IMR-90 (cell line): ENCODE data around the gene ABO. TPM values are rescaled to one million over a fixed set of nuclear protein-coding genes. Genes with fewer than 3 reads are reported as not detected.

Experiments used
- ATAC-seq: fragments of 200-7000 bp; cut with Tn5 transposase; 2 replicates; pipeline ENCODE4 v1.9.1; 2020; ENCODE audit warnings: low read depth, mild to moderate bottlenecking, moderate library complexity
- BruUV-seq: library from RNA; stranded (reverse); fragments of 400-500 nt; replicated peaks from 2 replicates; lab custom pipeline; 2021; lab: Mats Ljungman, UMichigan
- CTCF ChIA-PET: fragments of 300-600 bp; formaldehyde crosslinking; extraction: SDS; loops from one replicate; lab custom pipeline; 2021; ENCODE audit warnings: antibody characterized with exemption; lab: Yijun Ruan, JAX
- POLR2A ChIA-PET: fragments of 300-600 bp; sonication (Branson Sonifier 250); formaldehyde crosslinking; loops from one replicate; lab custom pipeline; 2022; ENCODE audit warnings: antibody characterized with exemption; ENCODE audit not compliant: unreplicated experiment; lab: Charles Lee
- DNase-seq: peaks from one replicate; pipeline ENCODE4 v3.0.0; 2013
- H2AFZ ChIP-seq: replicated peaks from 2 replicates; pipeline ENCODE3; 2013; ENCODE audit warnings: low read length, mild to moderate bottlenecking; ENCODE audit not compliant: poor library complexity
- H2AK5ac ChIP-seq: 2 replicates; pipeline ENCODE4 v1.6.1; 2013; ENCODE audit warnings: low read depth, low read length, inconsistent platforms
- H2AK9ac ChIP-seq: replicated peaks from 2 replicates; pipeline ENCODE3; 2013; ENCODE audit warnings: mild to moderate bottlenecking, low read depth, low read length, moderate library complexity; ENCODE audit not compliant: poor library complexity
- H2BK120ac ChIP-seq: 2 replicates; pipeline ENCODE4 v1.6.1; 2013; ENCODE audit warnings: low read depth, low read length, inconsistent platforms
- H2BK15ac ChIP-seq: 3 replicates; pipeline ENCODE4 v1.6.1; 2013; ENCODE audit warnings: low read depth, low read length, inconsistent platforms
- H2BK20ac ChIP-seq: 2 replicates; pipeline ENCODE4 v1.6.1; 2013; ENCODE audit warnings: low read depth, mild to moderate bottlenecking, inconsistent platforms, low read length, moderate library complexity
- H2BK5ac ChIP-seq: 2 replicates; pipeline ENCODE4 v1.6.1; 2013; ENCODE audit warnings: mild to moderate bottlenecking, low read depth, low read length, inconsistent platforms; ENCODE audit not compliant: poor library complexity, severe bottlenecking
- H3K14ac ChIP-seq: replicated peaks from 2 replicates; pipeline ENCODE4 v1.6.1; 2013; ENCODE audit warnings: low read depth, low read length, inconsistent platforms
- H3K18ac ChIP-seq: 2 replicates; pipeline ENCODE4 v1.6.1; 2013; ENCODE audit warnings: low read depth, low read length, control low read depth
- H3K23ac ChIP-seq: 2 replicates; pipeline ENCODE4 v1.6.1; 2013; ENCODE audit warnings: low read depth, low read length, inconsistent platforms
- H3K27ac ChIP-seq: 2 replicates; pipeline ENCODE4 v1.5.1; 2013; ENCODE audit warnings: mild to moderate bottlenecking, control low read depth, low read length; ENCODE audit not compliant: insufficient read depth
- H3K27me3 ChIP-seq: 2 replicates; pipeline ENCODE4 v1.6.1; 2013; ENCODE audit warnings: low read length; ENCODE audit not compliant: control insufficient read depth, insufficient read depth
- H3K36me3 ChIP-seq: 2 replicates; pipeline ENCODE4 v1.6.1; 2013; ENCODE audit warnings: low read length, mixed read lengths; ENCODE audit not compliant: control insufficient read depth, insufficient read depth
- H3K4ac ChIP-seq: 2 replicates; pipeline ENCODE4 v1.6.1; 2013; ENCODE audit warnings: low read depth, low read length, inconsistent platforms
- H3K4me1 ChIP-seq: 2 replicates; pipeline ENCODE4 v1.6.1; 2013; ENCODE audit warnings: low read length, mixed read lengths; ENCODE audit not compliant: control insufficient read depth, insufficient read depth
- H3K4me2 ChIP-seq: 2 replicates; pipeline ENCODE4 v1.6.1; 2013; ENCODE audit warnings: low read depth, mild to moderate bottlenecking, control low read depth, low read length, moderate library complexity
- H3K4me3 ChIP-seq: 2 replicates; pipeline ENCODE4 v1.5.1; 2013; ENCODE audit warnings: low read depth, mild to moderate bottlenecking, control low read depth, low read length, moderate library complexity; ENCODE audit not compliant: insufficient read depth
- H3K56ac ChIP-seq: 2 replicates; pipeline ENCODE4 v1.6.1; 2013; ENCODE audit warnings: low read length, inconsistent platforms; ENCODE audit not compliant: insufficient read depth; ENCODE audit errors: extremely low read depth
- H3K79me1 ChIP-seq, 2 experiments: 2 replicates each; pipeline ENCODE4 v1.6.1; 2013; ENCODE audit warnings: low read length in 2 of 2, inconsistent platforms in 1 of 2, low read depth in 1 of 2
- H3K9ac ChIP-seq: 2 replicates; pipeline ENCODE4 v1.6.1; 2013; ENCODE audit warnings: low read depth, low read length, control low read depth
- H3K9me1 ChIP-seq: 2 replicates; pipeline ENCODE4 v1.6.1; 2013; ENCODE audit warnings: low read length, inconsistent platforms; ENCODE audit not compliant: insufficient read depth
- H3K9me3 ChIP-seq: 2 replicates; pipeline ENCODE4 v1.6.1; 2013; ENCODE audit warnings: low read length; ENCODE audit not compliant: control insufficient read depth, insufficient read depth
- H4K20me1 ChIP-seq: 2 replicates; pipeline ENCODE4 v1.6.1; 2013; ENCODE audit warnings: low read length, inconsistent platforms; ENCODE audit not compliant: insufficient read depth
- H4K5ac ChIP-seq: 2 replicates; pipeline ENCODE4 v1.6.1; 2013; ENCODE audit warnings: mild to moderate bottlenecking, low read depth, low read length, control low read depth
- H4K8ac ChIP-seq, 2 experiments: 2 replicates each; pipeline ENCODE4 v1.6.1; 2013; ENCODE audit warnings: low read depth in 2 of 2, low read length in 2 of 2, control low read depth in 1 of 2, inconsistent platforms in 1 of 2
- H4K91ac ChIP-seq: 2 replicates; pipeline ENCODE4 v1.6.1; 2013; ENCODE audit warnings: low read depth, low read length, inconsistent platforms; ENCODE audit not compliant: insufficient read depth
- BHLHE40 ChIP-seq: fragments of 150-350 bp; IDR thresholded peaks from 2 replicates; pipeline ENCODE4 v1.6.1; 2016; ENCODE audit warnings: mild to moderate bottlenecking, low read depth, low read length
- CEBPB ChIP-seq: IDR thresholded peaks from 2 replicates; pipeline ENCODE4 v1.6.1; 2012; ENCODE audit warnings: low read depth, low read length, improper control_type of control experiment
- CHD1 ChIP-seq: IDR thresholded peaks from 2 replicates; pipeline ENCODE4 v1.6.1; 2012; ENCODE audit warnings: low read depth, low read length, improper control_type of control experiment
- CTCF ChIP-seq: conservative IDR thresholded peaks from 2 replicates; pipeline ENCODE4 v1.5.1; 2012; ENCODE audit warnings: mild to moderate bottlenecking, low read depth, low read length, improper control_type of control experiment
- ELK1 ChIP-seq: fragments of 150-350 bp; IDR thresholded peaks from 2 replicates; pipeline ENCODE4 v1.6.1; 2016; ENCODE audit warnings: low read depth, mild to moderate bottlenecking, low read length, moderate library complexity, borderline replicate concordance
- FOS ChIP-seq: fragments of 150-350 bp; IDR thresholded peaks from 2 replicates; pipeline ENCODE4 v1.6.1; 2016; ENCODE audit warnings: low read depth, low read length
- MAFK ChIP-seq: IDR thresholded peaks from 2 replicates; pipeline ENCODE4 v1.6.1; 2012; ENCODE audit warnings: low read depth, low read length, improper control_type of control experiment
- MAZ ChIP-seq: IDR thresholded peaks from 2 replicates; pipeline ENCODE4 v1.6.1; 2012; ENCODE audit warnings: low read depth, mild to moderate bottlenecking, low read length, improper control_type of control experiment, moderate library complexity, borderline replicate concordance
- MXI1 ChIP-seq: IDR thresholded peaks from 2 replicates; pipeline ENCODE4 v1.6.1; 2012; ENCODE audit warnings: low read depth, mild to moderate bottlenecking, low read length, moderate library complexity, borderline replicate concordance
- NFE2L2 ChIP-seq: fragments of 150-350 bp; IDR thresholded peaks from 2 replicates; pipeline ENCODE4 v1.6.1; 2016; ENCODE audit warnings: low read depth, mild to moderate bottlenecking, low read length
- POLR2A ChIP-seq: IDR thresholded peaks from 2 replicates; pipeline ENCODE4 v1.6.1; 2012; ENCODE audit warnings: mild to moderate bottlenecking, low read depth, low read length
- RAD21 ChIP-seq: IDR thresholded peaks from 2 replicates; pipeline ENCODE4 v1.6.1; 2012; ENCODE audit warnings: low read length, improper control_type of control experiment
- RCOR1 ChIP-seq: IDR thresholded peaks from 2 replicates; pipeline ENCODE4 v1.6.1; 2012; ENCODE audit warnings: mild to moderate bottlenecking, low read length, improper control_type of control experiment; ENCODE audit not compliant: insufficient replicate concordance
- RFX5 ChIP-seq: IDR thresholded peaks from 2 replicates; pipeline ENCODE4 v1.8.0; 2012; ENCODE audit warnings: low read depth, mild to moderate bottlenecking, low read length, moderate library complexity
- SMC3 ChIP-seq: fragments of 150-350 bp; IDR thresholded peaks from 2 replicates; pipeline ENCODE4 v1.6.1; 2016; ENCODE audit warnings: low read depth, mild to moderate bottlenecking, antibody characterized with exemption, low read length, moderate library complexity
- WGBS, 2 experiments: methylation state at CpG; one replicate each; pipeline versions ENCODE4 v1.1.5 to v1.1.7; 2013; ENCODE audit warnings: missing lambda C conversion rate in 2 of 2; ENCODE audit not compliant: insufficient read length in 1 of 2; ENCODE audit errors: extremely low coverage in 2 of 2; 5-methylcytosine and 5-hydroxymethylcytosine counted together
- dilution Hi-C: fragments of 300-500 bp; cut with HindIII; formaldehyde crosslinking; loops from one replicate; pipeline ENCODE4 v1.14.3; 2018; ENCODE audit warnings: low sequenced_read_pairs; ENCODE audit not compliant: unreplicated experiment
- in situ Hi-C: fragments of 300-500 bp; cut with MboI; formaldehyde crosslinking; loops from 3 replicates; pipeline ENCODE4 v1.14.3; 2019; ENCODE audit warnings: low sequenced_read_pairs, inconsistent platforms, mixed read lengths
- intact Hi-C: fragments of 100-400 bp; cut with micrococcal nuclease; formaldehyde crosslinking; loops from 2 replicates; pipeline ENCODE4 v1.10.0; 2022
- polyA plus RNA-seq, 3 experiments: library from polyadenylated mRNA; depleted of rRNA; stranded (reverse); fragments of >200 nt; gene quantifications; 2 replicates each; pipeline ENCODE4 v1.2.3, GENCODE V29; 2012; ENCODE audit warnings: low replicate concordance in 1 of 3
- total RNA-seq: library from RNA; depleted of rRNA; stranded (reverse); fragments of >200 nt; gene quantifications from 2 replicates; pipeline ENCODE4 v1.2.3, GENCODE V29; 2012
- TF ChIP-seq, protein P1 (sequence below): fragments of 150-350 bp; IDR thresholded peaks from 2 replicates; pipeline ENCODE4 v1.6.1; 2017; ENCODE audit warnings: mild to moderate bottlenecking, antibody characterized with exemption, low read length, low read depth

The ABO gene
- total and polyA plus RNA-seq, 2 of the 4 experiments (the other 2 are of a cell fraction), result not detected

GRCh38 chr9:133309608-133310007, 34.6 kb upstream of the ABO start:
- WGBS, 2 experiments, result no CpG with 5 or more reads among the region's 6 CpGs

More at GRCh38 chr9:133309608-133310007, 34.6 kb upstream of the ABO start:
- Histone ChIP-seq H2AFZ (no peak overlapping the region), H3K23ac (no peak overlapping the region), H3K9me3 (0 out of 2 replicates have a peak, but pooled peaks cover 1% of the 10 kb centered on the region), H3K9ac (no peak overlapping the region), H3K27ac (no peak overlapping the region), H2BK15ac (no peak overlapping the region), H3K4me3 (no peak overlapping the region), H4K20me1 (no peaks in the 10 kb centered on the region), H3K79me1 (no peaks in the 10 kb centered on the region), H4K8ac (no peak overlapping the region), H2AK9ac (no peak overlapping the region), H2BK20ac (no peak overlapping the region), H2BK120ac (no peak overlapping the region), H3K36me3 (no peaks in the 10 kb centered on the region), H2AK5ac (no peak overlapping the region), H3K14ac (no peak overlapping the region), H3K4me1 (no peaks in the 10 kb centered on the region), H4K91ac (no peak overlapping the region), H3K4ac (no peak overlapping the region), H3K27me3 (peaks cover 2% of the 10 kb centered on the region; the same call in 1 of the 2 replicates), H3K4me2 (no peak overlapping the region), H3K9me1 (no peaks in the 10 kb centered on the region), H3K56ac (no peak overlapping the region), H4K5ac (no peak overlapping the region), H3K18ac (no peak overlapping the region), H2BK5ac (no peak overlapping the region)
- intact Hi-C loops (no loop called here), dilution Hi-C loops (no loop called here), in situ Hi-C loops (no loop called here)
- TF ChIP-seq POLR2A (no peak), MAFK (no peak), CTCF (no peak), BHLHE40 (no peak), FOS (no peak), RFX5 (no peak), MAZ (no peak), SMC3 (no peak), ELK1 (no peak), NFE2L2 (no peak), CHD1 (no peak), CEBPB (no peak), RAD21 (no peak), RCOR1 (no peak), MXI1 (no peak)
- TF ChIP-seq, protein P1, sequence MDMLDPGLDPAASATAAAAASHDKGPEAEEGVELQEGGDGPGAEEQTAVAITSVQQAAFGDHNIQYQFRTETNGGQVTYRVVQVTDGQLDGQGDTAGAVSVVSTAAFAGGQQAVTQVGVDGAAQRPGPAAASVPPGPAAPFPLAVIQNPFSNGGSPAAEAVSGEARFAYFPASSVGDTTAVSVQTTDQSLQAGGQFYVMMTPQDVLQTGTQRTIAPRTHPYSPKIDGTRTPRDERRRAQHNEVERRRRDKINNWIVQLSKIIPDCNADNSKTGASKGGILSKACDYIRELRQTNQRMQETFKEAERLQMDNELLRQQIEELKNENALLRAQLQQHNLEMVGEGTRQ, result no peak
- no TSS peak for BruUV-seq
- no peak for ATAC-seq
- ChIA-PET CTCF (no interaction called here), POLR2A (no interaction called here)
- no peak for DNase-seq
